ENCODE results near the gene RBBP8NL. TPM values are rescaled to one million over a fixed set of nuclear protein-coding genes. Genes with fewer than 3 reads are reported as not detected.

The RBBP8NL gene
- polyA plus RNA-seq, 2 of the 4 experiments (the other 2 are of a cell fraction), result not detected

DNA sequence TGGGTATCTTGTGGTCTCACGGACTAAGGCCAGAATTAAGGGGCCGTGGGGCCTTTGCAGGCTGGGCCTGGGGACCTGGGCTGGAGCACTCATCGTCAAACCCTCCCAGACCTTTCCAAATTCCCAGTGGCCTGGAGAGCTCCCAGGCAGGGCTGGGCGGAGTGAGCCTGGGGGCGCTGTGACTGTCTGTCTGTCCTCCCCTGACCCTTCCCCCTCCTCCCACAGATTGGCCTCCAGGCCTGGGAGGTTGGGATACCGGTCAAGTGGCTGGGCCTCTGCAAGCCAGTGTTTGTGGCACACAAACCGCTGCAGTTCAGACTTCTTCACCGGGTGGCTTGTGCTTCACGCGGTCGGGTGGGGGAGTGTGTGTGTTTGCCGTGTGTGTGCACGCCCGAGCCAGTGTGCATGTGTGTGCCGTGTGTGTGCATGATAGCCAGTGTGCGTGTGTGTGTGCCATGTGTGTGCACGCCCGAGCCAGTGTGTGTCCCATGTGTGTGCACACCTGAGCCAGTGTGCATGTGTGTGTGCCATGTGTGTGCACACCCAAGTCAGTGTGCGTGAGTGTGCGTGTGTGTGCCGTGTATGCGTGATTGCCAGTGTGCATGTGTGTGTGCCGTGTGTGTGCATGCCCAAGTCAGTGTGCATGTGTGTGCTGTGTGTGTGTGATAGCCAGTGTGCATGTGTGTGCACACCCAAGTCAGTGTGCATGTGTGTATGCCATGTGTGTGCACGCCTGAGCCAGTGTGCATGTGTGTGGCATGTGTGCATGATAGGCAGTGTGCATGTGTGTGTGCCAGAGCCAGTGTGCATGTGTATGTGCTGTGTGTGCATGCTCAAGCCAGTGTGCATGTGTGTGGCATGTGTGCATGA lies 6.3 kb downstream of the RBBP8NL start:
- POLR2A ChIA-PET, result no interaction called here
- Histone ChIP-seq H3K27ac (no peak overlapping the region), H3K9me3 (no peaks in the 10 kb centered on the region), H3K4me2 (no peak overlapping the region), H3K4me1 (no peaks in the 10 kb centered on the region), H3K4me3 (no peak overlapping the region)
- no peak for TF ChIP-seq NR3C1 (IDR thresholded peaks at IDR 0.05)
- TF ChIP-seq TP53 (CRISPR knock-in tag; IDR thresholded peaks at IDR 0.05), result no peak
- no peak for TF ChIP-seq HEYL (CRISPR knock-in tag; IDR thresholded peaks at IDR 0.05)
- no peak for TF ChIP-seq RCOR1 (IDR thresholded peaks at IDR 0.05; ENCODE audit: low read depth, low read length)
- no peak for TF ChIP-seq MYC (IDR thresholded peaks at IDR 0.05; ENCODE audit: borderline replicate concordance, low read length)
- TF ChIP-seq POLR2AphosphoS2 (conservative IDR thresholded peaks at IDR 0.05; ENCODE audit: low read length), result no peak
- no peak for TF ChIP-seq ZNF302 (CRISPR knock-in tag; IDR thresholded peaks at IDR 0.05)
- TF ChIP-seq FOSB (CRISPR knock-in tag; IDR thresholded peaks at IDR 0.05), result no peak
- no peak for TF ChIP-seq HOXA7 (CRISPR knock-in tag; IDR thresholded peaks at IDR 0.05)
- no peak for TF ChIP-seq HDAC2 (IDR thresholded peaks at IDR 0.05)
- no peak for TF ChIP-seq RARB (CRISPR knock-in tag; IDR thresholded peaks at IDR 0.05)
- TF ChIP-seq, protein P1, sequence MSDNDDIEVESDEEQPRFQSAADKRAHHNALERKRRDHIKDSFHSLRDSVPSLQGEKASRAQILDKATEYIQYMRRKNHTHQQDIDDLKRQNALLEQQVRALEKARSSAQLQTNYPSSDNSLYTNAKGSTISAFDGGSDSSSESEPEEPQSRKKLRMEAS (IDR thresholded peaks at IDR 0.05), result no peak
- TF ChIP-seq ZSCAN20 (CRISPR knock-in tag; IDR thresholded peaks at IDR 0.05), result no peak
- TF ChIP-seq SREBF2 (IDR thresholded peaks at IDR 0.05), result no peak
- TF ChIP-seq EP300 (IDR thresholded peaks at IDR 0.05), result no peak
- no peak for TF ChIP-seq RFX5 (IDR thresholded peaks at IDR 0.05)
- TF ChIP-seq RAD21 (conservative IDR thresholded peaks at IDR 0.05 in 1 of 2, IDR thresholded peaks at IDR 0.05 in 1 of 2), result no peak
- CTCF ChIA-PET, result interaction anchor here (1.3 kb wide), 1 partner anchor 11 kb away, joined by 3 read pairs; no protein-coding TSS in a partner anchor
- ATAC-seq (no peak), DNase-seq (ENCODE audit: low read depth in 1 of 2, low spot score in 1 of 2) (no peak), FAIRE-seq (peak; percentile 23)
- WGBS (ENCODE audit: missing lambda C conversion rate), result 55% methylated on average over 15 of the region's 24 CpGs

DNA sequence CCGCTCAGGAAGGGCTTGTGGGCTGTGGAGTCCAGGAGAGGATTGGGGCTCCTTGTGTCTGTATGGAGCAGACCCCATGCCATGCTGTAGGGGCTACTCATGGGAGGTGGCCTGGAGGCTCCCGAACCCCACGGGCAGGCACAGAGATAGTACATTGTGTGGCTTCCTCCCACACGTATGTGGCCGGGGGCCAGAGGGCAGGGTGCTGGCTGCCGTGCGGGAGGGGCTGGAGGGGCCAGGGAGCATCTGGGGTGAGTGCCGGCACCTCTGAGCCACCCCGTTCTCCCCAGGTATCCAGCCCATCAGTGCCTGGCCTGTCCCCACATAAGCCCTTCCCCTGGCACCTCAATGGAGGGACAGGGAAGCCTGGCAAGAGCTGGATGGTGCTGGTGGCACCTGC lies 7.6 kb downstream of the RBBP8NL start:
- no peak overlapping the region for H3K4me2 ChIP-seq
- no peaks in the 10 kb centered on the region for H3K9me3 ChIP-seq
- no peak overlapping the region for H3K4me3 ChIP-seq
- H3K27ac ChIP-seq, result no peak overlapping the region
- POLR2A ChIA-PET, result no interaction called here
- TF ChIP-seq, protein P2, sequence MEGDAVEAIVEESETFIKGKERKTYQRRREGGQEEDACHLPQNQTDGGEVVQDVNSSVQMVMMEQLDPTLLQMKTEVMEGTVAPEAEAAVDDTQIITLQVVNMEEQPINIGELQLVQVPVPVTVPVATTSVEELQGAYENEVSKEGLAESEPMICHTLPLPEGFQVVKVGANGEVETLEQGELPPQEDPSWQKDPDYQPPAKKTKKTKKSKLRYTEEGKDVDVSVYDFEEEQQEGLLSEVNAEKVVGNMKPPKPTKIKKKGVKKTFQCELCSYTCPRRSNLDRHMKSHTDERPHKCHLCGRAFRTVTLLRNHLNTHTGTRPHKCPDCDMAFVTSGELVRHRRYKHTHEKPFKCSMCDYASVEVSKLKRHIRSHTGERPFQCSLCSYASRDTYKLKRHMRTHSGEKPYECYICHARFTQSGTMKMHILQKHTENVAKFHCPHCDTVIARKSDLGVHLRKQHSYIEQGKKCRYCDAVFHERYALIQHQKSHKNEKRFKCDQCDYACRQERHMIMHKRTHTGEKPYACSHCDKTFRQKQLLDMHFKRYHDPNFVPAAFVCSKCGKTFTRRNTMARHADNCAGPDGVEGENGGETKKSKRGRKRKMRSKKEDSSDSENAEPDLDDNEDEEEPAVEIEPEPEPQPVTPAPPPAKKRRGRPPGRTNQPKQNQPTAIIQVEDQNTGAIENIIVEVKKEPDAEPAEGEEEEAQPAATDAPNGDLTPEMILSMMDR (IDR thresholded peaks at IDR 0.05), result no peak
- TF ChIP-seq NR3C1 (IDR thresholded peaks at IDR 0.05) (no peak), HDAC2 (IDR thresholded peaks at IDR 0.05) (no peak), EHMT2 (IDR thresholded peaks at IDR 0.05; ENCODE audit: low read depth) (no peak), MYC (IDR thresholded peaks at IDR 0.05; ENCODE audit: borderline replicate concordance, low read length) (no peak), KDM1A (IDR thresholded peaks at IDR 0.05; ENCODE audit: low read depth) (no peak), POLR2AphosphoS2 (conservative IDR thresholded peaks at IDR 0.05; ENCODE audit: low read length) (no peak)
- H3K4me1 ChIP-seq, result no peaks in the 10 kb centered on the region
- FAIRE-seq (no peak), ATAC-seq (no peak), DNase-seq (ENCODE audit: low read depth in 1 of 2, low spot score in 1 of 2) (no peak)
- CTCF ChIA-PET, result interaction anchor here (0.9 to 2.9 kb wide), 2 partner anchors 9 to 25 kb away, joined by 4 to 24 read pairs; no protein-coding TSS in a partner anchor
- 80% methylated on average over 9 of the region's 9 CpGs for WGBS (ENCODE audit: missing lambda C conversion rate)

DNA sequence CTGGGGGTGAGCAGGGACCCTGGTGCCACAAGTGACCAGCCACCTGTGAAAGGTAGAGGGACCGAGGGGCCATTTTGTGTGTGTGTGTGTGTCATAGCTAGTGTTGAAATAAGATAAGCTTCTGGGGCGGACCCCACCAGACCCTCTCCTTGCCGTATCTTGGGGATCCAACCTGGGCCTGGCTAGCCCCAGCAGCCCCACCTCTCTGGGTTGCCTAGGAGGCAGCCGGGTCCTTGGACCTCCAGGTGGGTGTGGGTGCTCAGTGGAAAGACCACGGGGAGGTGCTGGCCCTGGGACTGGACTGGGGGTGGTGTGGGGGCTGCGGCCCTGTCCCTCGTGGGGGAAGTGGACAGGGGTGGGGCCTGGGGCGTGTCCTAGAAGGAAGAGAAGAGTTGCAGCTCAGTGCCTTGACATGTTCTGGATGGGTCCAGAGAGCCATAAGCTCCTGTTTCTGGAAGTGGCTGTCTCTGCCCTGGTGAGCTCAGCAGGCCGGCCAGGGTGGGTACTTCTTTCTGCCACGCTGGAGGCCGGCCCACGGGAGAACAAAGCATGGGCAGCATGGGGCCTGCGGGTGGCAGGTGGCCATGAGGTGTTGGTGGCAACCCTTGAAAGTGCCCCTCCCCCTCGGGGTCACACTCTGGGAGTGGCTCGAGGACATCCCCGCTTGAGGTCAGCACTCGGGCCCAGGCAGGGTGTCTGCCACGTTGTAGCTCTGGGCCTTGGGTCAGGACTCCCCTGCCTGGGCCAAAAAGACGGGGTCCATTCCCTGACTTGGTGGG lies 8.4 kb downstream of the RBBP8NL start:
- DNase-seq (ENCODE audit: low read depth in 1 of 2, low spot score in 1 of 2) (no peak), ATAC-seq (no peak), FAIRE-seq (no peak)
- TF ChIP-seq FOSB (CRISPR knock-in tag; IDR thresholded peaks at IDR 0.05), result no peak
- no peak for TF ChIP-seq HOXB13 (CRISPR knock-in tag; IDR thresholded peaks at IDR 0.05; ENCODE audit: low read depth)
- TF ChIP-seq RNF2 (IDR thresholded peaks at IDR 0.05; ENCODE audit: borderline replicate concordance, low read depth), result no peak
- no peak for TF ChIP-seq EP300 (IDR thresholded peaks at IDR 0.05)
- no peak for TF ChIP-seq POLR2A (IDR thresholded peaks at IDR 0.05; ENCODE audit: low read length)
- no peak for TF ChIP-seq SREBF2 (IDR thresholded peaks at IDR 0.05)
- TF ChIP-seq JUNB (IDR thresholded peaks at IDR 0.05), result no peak
- TF ChIP-seq TP53 (CRISPR knock-in tag; IDR thresholded peaks at IDR 0.05), result no peak
- TF ChIP-seq, protein P1 (IDR thresholded peaks at IDR 0.05), result no peak
- TF ChIP-seq CHD2 (IDR thresholded peaks at IDR 0.05; ENCODE audit: low read length, partially characterized antibody), result no peak
- no peak for TF ChIP-seq CBX8 (IDR thresholded peaks at IDR 0.05)
- TF ChIP-seq, protein P3, sequence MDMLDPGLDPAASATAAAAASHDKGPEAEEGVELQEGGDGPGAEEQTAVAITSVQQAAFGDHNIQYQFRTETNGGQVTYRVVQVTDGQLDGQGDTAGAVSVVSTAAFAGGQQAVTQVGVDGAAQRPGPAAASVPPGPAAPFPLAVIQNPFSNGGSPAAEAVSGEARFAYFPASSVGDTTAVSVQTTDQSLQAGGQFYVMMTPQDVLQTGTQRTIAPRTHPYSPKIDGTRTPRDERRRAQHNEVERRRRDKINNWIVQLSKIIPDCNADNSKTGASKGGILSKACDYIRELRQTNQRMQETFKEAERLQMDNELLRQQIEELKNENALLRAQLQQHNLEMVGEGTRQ (IDR thresholded peaks at IDR 0.05), result no peak
- TF ChIP-seq, protein P4, sequence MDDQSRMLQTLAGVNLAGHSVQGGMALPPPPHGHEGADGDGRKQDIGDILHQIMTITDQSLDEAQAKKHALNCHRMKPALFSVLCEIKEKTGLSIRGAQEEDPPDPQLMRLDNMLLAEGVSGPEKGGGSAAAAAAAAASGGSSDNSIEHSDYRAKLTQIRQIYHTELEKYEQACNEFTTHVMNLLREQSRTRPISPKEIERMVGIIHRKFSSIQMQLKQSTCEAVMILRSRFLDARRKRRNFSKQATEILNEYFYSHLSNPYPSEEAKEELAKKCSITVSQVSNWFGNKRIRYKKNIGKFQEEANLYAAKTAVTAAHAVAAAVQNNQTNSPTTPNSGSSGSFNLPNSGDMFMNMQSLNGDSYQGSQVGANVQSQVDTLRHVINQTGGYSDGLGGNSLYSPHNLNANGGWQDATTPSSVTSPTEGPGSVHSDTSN (IDR thresholded peaks at IDR 0.05), result no peak
- TF ChIP-seq CEBPB (IDR thresholded peaks at IDR 0.05), result no peak
- no peak for TF ChIP-seq KDM1A (IDR thresholded peaks at IDR 0.05; ENCODE audit: low read depth)
- TF ChIP-seq POLR2AphosphoS2 (conservative IDR thresholded peaks at IDR 0.05; ENCODE audit: low read length), result no peak
- no peak overlapping the region for H3K27ac ChIP-seq
- WGBS (ENCODE audit: missing lambda C conversion rate), result 37% methylated on average over 11 of the region's 19 CpGs
- POLR2A ChIA-PET, result no interaction called here
- H3K4me3 ChIP-seq, result no peak overlapping the region
- no peaks in the 10 kb centered on the region for H3K9me3 ChIP-seq
- CTCF ChIA-PET, result interaction anchor here (0.8 to 2.9 kb wide), 3 partner anchors 9 to 103 kb away, joined by 3 to 24 read pairs (median 4); no protein-coding TSS in a partner anchor
- no peak overlapping the region for H3K4me2 ChIP-seq
- H3K4me1 ChIP-seq, result no peaks in the 10 kb centered on the region
